Activated CD4-positive, alpha-beta T cell treated with anti-CD3 and anti-CD28 coated beads, Interleukin-2, amount 50 U/mL, for 16 hours (primary cell): ENCODE data around the gene IGFBP2.
"Not testable (repeated sequence)": the region's sequence is repeated elsewhere in the genome, so short reads cannot be mapped to it uniquely, and the experiment has no call there.

ENCODE experiments used
- DNase-seq: peaks from one replicate; pipeline ENCODE4 v3.0.0-alpha.2; 2020

Gene IGFBP2

DNA sequence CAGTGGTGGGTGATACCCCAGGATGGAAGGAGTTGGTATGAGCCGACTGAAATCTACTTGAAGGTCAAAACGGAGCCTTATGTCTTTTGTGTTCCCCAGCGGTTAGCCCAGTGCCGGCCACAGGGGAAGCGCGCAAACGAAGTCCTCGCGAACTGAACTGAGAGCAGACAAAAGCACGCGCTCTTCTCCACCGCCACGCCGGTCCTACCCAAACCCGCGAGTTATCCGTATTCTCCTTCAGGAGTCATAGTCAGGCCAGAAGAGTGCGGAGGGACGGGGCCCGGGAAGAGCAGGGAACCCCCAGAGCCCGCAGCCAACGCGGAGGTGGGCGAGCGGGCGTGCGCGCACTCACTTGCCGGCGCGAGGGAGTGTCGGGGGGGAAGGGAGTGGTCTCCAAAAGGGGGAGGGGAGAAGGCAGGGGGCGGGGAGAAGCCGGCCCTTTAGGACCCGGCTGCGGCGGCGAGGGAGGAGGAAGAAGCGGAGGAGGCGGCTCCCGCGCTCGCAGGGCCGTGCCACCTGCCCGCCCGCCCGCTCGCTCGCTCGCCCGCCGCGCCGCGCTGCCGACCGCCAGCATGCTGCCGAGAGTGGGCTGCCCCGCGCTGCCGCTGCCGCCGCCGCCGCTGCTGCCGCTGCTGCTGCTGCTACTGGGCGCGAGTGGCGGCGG lies at the start of gene IGFBP2:
IGFBP2 (plus strand) TSS at position 469 of the 664 bp plus-strand sequence; CDS start at position 573, 104 bp downstream.
- DNase-seq = peak; percentile 12

DNA sequence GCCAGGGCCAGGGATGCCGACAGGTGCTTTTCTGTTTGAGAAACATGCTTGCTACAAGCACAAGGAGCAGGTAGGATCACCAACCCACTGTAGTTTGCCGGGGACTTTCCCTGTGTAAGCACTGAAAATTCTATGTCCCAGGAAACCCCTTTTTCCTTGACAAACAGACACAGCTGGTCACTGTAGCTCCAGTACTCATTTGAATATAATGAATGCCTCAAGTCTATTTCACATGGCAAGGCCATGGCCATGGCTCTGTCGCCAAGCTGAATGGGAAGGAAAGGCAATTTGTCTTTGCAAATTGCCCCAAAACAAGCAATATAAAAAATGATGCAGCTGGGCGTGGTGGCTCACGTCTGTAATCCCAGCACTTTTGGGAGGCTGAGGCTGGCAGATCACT lies 49.6 kb upstream of the IGFBP2 start:
- no peak for DNase-seq

- no peak for DNase-seq
Measured at GRCh38 chr2:216584112-216584511, 49.1 kb upstream of the IGFBP2 start.

DNA sequence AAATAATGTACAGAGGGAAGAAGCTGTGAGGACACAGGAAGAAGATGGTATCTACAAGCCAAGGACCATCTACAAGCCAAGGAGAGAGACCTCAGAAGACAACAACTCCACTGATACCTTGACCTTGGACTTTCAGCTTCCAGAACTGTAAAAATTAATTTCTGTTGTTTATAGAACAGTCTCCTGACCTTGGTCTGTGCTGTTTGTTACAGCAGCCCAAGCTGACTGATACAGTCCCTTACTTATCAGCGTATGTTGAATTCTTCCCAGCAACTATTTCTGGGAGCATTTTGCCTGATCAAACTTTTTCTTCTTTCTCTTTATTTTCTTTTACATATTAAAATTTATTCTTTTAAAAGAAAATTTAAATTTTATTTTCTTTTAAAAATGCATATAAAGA lies 47.8 kb upstream of the IGFBP2 start:
- no peak for DNase-seq

DNA sequence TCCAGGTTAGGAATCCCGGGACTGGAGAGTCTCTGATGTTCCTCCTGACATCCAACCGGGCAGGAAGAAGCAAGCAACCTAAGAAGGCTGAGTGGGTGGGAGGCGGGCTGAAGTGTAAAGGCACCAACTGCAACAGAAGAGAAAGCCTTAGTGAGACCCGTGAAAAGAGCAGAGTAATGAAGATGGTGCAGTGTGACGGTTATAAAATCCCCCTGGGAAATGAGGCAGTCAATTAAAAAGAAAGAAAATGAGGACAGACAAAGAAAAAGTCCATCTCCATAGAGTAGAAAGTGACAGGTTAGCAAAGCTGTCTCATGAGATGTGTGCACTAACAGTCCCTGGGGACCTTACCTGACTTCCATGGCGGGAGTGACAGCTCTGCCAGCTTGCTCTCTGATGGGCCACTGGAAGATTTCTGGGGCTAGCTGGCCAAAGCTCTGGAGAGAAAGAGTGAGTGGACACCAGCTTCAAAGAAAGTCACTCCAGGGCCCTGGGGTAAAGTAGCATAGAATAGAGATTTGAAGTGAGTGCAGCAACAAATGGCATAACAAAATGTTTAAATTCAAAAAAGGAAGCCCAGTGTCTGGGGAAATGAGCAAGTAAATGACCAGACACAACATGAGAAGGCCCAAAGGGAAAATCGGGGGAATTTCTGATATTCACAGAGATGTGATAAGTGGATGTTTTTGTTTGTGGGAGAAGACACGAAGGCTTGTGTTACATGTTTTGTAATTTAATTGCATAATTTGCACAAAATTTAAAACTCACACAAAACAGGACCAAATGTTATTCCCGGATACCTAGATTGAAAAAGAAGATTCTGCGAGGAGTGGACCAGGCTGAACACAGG lies 44.1 kb upstream of the IGFBP2 start:
- no peak for DNase-seq

- DNase-seq = no peak
Measured at GRCh38 chr2:216589791-216590190, 43.4 kb upstream of the IGFBP2 start.

- no peak for DNase-seq
Measured at GRCh38 chr2:216590780-216591179, 42.4 kb upstream of the IGFBP2 start.

DNA sequence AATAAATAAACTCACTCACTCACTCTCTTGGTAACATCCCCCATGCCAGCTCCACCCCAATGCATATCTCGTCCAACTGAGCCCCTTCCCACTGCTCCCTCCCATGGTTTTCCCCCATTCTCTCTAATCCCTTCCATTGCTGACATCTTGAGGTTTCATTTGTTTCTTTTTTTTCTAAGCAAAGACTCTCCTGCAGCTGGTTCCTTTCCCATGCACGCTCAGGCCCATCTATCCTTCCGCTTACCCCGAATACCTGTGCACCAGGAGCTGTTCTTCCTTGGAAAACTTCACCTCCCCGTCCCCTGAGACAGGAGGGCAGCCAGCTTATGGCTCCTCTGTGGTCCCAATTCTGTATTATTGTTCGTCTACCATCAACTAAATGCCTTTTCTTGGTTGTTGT lies 41.7 kb upstream of the IGFBP2 start:
- DNase-seq = no peak

GRCh38 chr2:216594081-216594480 lies 39.1 kb upstream of the IGFBP2 start:
- DNase-seq = no peak

DNA sequence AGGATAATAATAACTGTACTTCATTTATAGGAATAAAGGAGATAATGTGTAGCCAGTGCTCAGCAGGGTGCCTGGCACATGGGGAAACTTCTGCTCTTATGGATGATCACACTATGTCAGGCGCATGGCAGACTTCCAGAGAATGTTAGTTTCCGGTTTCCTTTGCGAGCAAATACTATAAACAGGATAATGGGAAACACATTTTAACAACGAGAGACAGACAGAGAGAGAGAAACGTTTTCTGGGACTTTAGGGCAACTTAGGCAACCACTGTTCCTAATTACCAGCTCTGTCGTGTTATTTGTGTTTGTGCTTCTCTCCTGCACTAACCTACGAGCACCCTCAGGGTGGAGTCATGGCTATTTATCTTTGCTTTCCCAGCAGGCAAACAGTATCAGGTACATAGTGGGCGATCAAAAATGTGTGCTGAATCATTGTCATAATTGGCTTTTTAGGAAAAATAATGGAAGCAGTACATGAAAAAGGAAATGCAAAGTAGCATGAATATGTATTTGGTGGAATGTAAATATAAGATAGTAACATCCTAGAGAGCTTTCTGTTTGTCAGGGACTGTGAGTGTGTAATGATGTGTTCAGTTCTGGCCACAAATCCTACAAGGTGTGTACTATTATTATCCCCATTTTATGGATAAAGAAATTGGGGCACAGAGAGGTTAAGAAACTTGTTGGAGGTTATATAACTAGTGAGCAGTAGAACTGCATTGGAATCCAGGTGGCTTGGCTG lies 36.8 kb upstream of the IGFBP2 start:
- no peak for DNase-seq

DNA sequence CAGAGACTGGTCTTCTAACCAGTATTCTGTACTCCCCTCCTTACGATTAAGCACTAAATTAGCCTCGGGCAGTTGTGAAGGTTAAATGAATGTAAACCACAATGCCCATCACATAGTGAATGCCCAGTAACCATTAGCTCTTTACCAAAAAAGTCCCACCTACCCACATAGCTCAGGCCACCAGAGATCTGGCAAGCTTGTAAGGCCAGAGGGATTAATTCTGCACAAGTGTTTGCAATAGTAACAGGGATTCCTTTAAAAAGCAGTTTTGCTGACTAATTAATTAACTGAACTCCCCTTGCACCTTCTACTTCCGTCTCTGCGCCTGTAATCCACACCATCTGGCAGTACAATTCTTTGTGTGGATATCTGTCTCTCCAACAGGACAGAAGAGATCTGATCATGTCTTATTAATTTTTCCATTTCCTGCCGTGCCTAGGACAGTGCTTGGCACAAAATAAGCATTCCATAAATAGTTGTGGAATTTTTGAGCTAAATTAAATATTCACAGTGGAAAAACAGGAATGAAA lies 36.2 kb upstream of the IGFBP2 start:
- DNase-seq = no peak

DNA sequence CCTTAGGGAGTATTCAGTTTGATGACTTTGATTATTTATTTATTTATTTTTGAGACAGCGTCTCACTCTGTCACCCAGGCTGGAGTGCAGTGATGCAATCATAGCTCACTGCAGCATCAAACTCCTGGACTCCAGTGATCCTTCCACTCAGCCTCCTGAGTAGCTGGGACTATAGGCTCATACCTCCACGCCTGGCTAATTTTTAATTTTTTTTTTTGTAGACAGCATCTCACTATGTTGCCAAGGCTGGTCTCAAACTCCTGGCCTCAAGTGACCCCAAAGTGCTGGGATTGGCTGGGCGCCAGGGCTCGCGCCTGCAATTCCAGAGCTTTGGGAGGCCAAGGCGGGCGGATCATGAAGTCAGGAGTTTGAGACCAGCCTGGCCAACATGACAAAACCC lies 35.4 kb upstream of the IGFBP2 start:
- DNase-seq = not testable (repeated sequence)

GRCh38 chr2:216601632-216602409 lies 31.4 kb upstream of the IGFBP2 start:
- DNase-seq = no peak

DNA sequence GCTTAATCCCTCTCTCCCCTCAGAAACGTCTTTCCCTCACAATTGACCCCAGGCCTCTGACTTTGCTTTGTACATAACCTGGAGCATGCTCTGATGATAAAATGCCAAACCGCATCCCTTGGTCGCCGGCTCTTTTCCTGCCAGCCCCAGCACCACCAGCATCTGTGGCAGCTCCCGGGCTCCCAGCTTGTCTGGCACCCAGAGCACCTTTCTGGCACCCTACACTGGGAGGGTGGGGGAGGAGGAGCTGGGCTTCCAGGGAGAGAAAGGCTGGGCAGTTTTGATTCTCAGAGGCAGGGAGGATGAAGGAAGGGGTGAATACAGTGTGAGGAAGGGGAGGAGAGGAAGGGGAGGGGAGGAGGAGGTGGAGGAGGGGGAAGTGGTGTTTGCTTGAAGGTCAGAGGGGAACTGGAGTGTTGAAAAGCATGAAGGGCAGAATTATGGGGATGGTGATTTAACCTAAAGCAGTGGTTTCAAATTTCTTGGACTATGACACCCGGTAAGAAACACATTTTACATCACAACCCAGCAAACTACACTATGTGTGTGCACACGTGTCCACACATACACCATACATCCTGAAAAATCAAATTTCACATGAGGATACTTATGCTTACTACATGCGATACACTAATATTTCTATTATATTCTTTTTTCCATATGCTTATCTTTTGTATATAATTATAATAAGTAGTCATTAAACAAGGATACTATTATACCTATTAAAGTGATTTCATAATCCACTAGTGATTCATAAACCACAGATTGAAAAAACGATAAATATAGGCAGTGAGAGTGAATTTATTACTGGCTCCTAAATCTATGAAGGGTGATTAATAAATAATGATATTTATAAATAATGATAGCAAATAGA lies 30.0 kb upstream of the IGFBP2 start:
- DNase-seq = no peak

DNA sequence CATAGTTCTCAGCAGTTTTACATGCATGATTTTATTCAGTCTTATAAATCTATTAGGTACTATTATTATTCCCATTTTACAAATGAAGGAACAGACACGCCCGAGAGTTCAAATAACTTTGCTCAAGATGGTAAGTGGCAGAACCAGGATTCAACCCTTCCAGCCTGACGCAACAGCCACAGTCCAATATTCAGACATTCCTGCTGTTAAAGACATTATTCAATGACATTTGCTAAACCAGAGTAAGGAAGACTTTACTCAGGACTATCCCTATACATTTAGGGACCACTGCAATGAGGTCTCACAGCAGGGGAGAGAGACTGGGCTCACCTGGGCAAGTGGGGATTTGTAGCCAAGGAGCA lies 29.4 kb upstream of the IGFBP2 start:
- DNase-seq = no peak

GRCh38 chr2:216604458-216604857 lies 28.8 kb upstream of the IGFBP2 start:
- DNase-seq = no peak

DNA sequence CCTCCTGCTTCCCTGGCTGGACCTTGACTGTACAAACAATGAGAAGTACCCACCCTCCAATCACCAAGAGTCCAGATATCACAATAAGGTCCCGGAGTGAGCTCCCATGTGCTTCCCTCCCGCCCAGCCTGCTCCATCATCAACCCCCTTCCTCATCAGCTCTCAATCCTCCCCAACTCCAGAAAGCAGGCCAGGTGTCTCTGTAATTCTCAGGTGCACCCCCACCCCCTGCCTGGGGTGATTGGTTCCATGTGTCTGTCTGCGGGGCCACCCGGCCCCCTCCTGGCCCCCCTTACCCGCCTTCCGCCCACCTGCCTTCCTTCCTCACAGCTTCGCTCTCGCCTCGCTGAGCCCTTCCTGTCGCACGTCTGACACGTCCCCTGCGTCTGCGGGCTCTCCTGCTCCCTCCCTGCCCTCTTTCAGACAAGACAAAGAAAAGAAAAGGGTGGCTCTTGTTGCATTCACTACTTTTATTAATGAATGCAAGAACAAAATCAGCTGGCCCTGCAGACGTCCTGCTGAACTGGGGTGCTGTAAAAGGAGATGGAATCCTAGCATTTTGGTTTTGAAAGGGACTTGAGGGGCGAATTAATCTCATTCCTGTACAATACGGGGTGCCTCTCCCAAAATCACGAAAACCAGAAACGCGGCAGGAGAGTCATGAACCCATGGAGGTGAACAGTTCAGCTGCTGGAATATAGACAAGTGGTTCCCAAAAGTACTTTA lies 26.5 kb upstream of the IGFBP2 start:
- DNase-seq = peak; percentile 31

GRCh38 chr2:216607277-216607560 lies 26.0 kb upstream of the IGFBP2 start:
- DNase-seq = no peak

- no peak for DNase-seq
Measured at GRCh38 chr2:216608525-216608924, 24.7 kb upstream of the IGFBP2 start.

- DNase-seq = no peak
Measured at GRCh38 chr2:216615298-216616082, 17.7 kb upstream of the IGFBP2 start.
